ENCODE data around the gene SSX3. TPM values are rescaled to one million over a fixed set of nuclear protein-coding genes. Genes with fewer than 3 reads are reported as not detected.

Gene SSX3
- total RNA-seq, 1 donor from 2014 or later: not detected

GRCh38 chrX:48306175-48306574 is 50.3 kb downstream of the SSX3 start:
- Mint-ChIP-seq H3K36me3 (ENCODE audit: unreplicated experiment) (no peaks in the 10 kb centered on the region), H3K9me3 (ENCODE audit: unreplicated experiment) (peaks cover 7% of the 10 kb centered on the region), H3K4me1 (ENCODE audit: unreplicated experiment) (no peaks in the 10 kb centered on the region), H3K4me3 (ENCODE audit: unreplicated experiment) (no peak overlapping the region), H3K27me3 (ENCODE audit: unreplicated experiment) (no peaks in the 10 kb centered on the region), H3K27ac (ENCODE audit: unreplicated experiment) (no peak overlapping the region)
- TF ChIP-seq CTCF (IDR thresholded peaks at IDR 0.05): no peak
- no peak for DNase-seq (ENCODE audit: extremely low spot score, unreplicated experiment)

Other genes starting within 250 kb of the SSX3 start
- gene SPACA5B, start 226.1 kb downstream of the SSX3 start, total RNA-seq: not detected in 2 replicates
- gene SSX5, start 159.9 kb downstream of the SSX3 start, total RNA-seq: not detected in 2 replicates
- gene SSX1, start 101.3 kb downstream of the SSX3 start, total RNA-seq: not detected in 2 replicates
- gene SSX4, start 26.8 kb upstream of the SSX3 start, total RNA-seq: not detected in 2 replicates
- not detected in 2 replicates for gene SSX4B, start 55.3 kb upstream of the SSX3 start, total RNA-seq
- not detected in 2 replicates for gene SLC38A5, start 113.6 kb upstream of the SSX3 start, total RNA-seq
- gene FTSJ1, start 119.5 kb upstream of the SSX3 start, total RNA-seq: 47.6 and 57.1 TPM in 2 replicates
- 16.9 and 20.2 TPM in 2 replicates for gene PORCN, start 152.3 kb upstream of the SSX3 start, total RNA-seq
- gene EBP, start 165.1 kb upstream of the SSX3 start, total RNA-seq: 39.3 and 42.5 TPM in 2 replicates
- 16.4 and 19.9 TPM in 2 replicates for gene TBC1D25, start 183.0 kb upstream of the SSX3 start, total RNA-seq
- gene RBM3, start 217.8 kb upstream of the SSX3 start, total RNA-seq: 298 and 325 TPM in 2 replicates
- gene WDR13, start 240.8 kb upstream of the SSX3 start, total RNA-seq: 89.9 and 97.8 TPM in 2 replicates